ENCODE data around the gene TRIO.
A peak's percentile ranks its signal among the peaks of the same experiment; 100 is the strongest.

Gene TRIO

GRCh38 chr5:14250084-14250695 is 107.0 kb downstream of the TRIO start (continued):
- TF ChIP-seq ZNF561 (tag by site-specific recombination; IDR thresholded peaks at IDR 0.05; ENCODE audit: borderline replicate concordance) = no peak
- TF ChIP-seq KLF1 (tag by site-specific recombination; IDR thresholded peaks at IDR 0.05) = no peak
- peak; percentile 71 for TF ChIP-seq ZBTB17 (tag by site-specific recombination; IDR thresholded peaks at IDR 0.05)
- TF ChIP-seq GLIS1 (tag by site-specific recombination; IDR thresholded peaks at IDR 0.05) = no peak
- no peak for TF ChIP-seq PBX3 (CRISPR knock-in tag; IDR thresholded peaks at IDR 0.05)
- TF ChIP-seq ZNF585B (tag by site-specific recombination; IDR thresholded peaks at IDR 0.05) = no peak
- peak; percentile 16; the same call in 1 of the 2 replicates for TF ChIP-seq ZBTB20 (tag by site-specific recombination; IDR thresholded peaks at IDR 0.05)
- TF ChIP-seq OVOL3 (tag by site-specific recombination; IDR thresholded peaks at IDR 0.05) = no peak
- TF ChIP-seq ZNF596 (tag by site-specific recombination; IDR thresholded peaks at IDR 0.05) = no peak
- no peak for TF ChIP-seq ZNF837 (tag by site-specific recombination; IDR thresholded peaks at IDR 0.05)
- TF ChIP-seq, protein P1, sequence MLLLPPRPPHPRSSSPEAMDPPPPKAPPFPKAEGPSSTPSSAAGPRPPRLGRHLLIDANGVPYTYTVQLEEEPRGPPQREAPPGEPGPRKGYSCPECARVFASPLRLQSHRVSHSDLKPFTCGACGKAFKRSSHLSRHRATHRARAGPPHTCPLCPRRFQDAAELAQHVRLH (tag by site-specific recombination; IDR thresholded peaks at IDR 0.05) = peak; percentile 66
- TF ChIP-seq GFI1B (tag by site-specific recombination; IDR thresholded peaks at IDR 0.05) = no peak
- TF ChIP-seq ZNF843 (tag by site-specific recombination; IDR thresholded peaks at IDR 0.05) = no peak
- TF ChIP-seq ZNF133 (tag by site-specific recombination; IDR thresholded peaks at IDR 0.05) = no peak
- no peak for TF ChIP-seq KLF16 (tag by site-specific recombination; IDR thresholded peaks at IDR 0.05)
- TF ChIP-seq, protein P2, sequence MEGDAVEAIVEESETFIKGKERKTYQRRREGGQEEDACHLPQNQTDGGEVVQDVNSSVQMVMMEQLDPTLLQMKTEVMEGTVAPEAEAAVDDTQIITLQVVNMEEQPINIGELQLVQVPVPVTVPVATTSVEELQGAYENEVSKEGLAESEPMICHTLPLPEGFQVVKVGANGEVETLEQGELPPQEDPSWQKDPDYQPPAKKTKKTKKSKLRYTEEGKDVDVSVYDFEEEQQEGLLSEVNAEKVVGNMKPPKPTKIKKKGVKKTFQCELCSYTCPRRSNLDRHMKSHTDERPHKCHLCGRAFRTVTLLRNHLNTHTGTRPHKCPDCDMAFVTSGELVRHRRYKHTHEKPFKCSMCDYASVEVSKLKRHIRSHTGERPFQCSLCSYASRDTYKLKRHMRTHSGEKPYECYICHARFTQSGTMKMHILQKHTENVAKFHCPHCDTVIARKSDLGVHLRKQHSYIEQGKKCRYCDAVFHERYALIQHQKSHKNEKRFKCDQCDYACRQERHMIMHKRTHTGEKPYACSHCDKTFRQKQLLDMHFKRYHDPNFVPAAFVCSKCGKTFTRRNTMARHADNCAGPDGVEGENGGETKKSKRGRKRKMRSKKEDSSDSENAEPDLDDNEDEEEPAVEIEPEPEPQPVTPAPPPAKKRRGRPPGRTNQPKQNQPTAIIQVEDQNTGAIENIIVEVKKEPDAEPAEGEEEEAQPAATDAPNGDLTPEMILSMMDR (tag by site-specific recombination; IDR thresholded peaks at IDR 0.05) = no peak
- no peak for TF ChIP-seq ZNF26 (tag by site-specific recombination; IDR thresholded peaks at IDR 0.05)
- TF ChIP-seq ZNF623 (tag by site-specific recombination; IDR thresholded peaks at IDR 0.05) = no peak
- TF ChIP-seq ZNF514 (tag by site-specific recombination; IDR thresholded peaks at IDR 0.05) = no peak
- no peak for TF ChIP-seq PRDM4 (tag by site-specific recombination; IDR thresholded peaks at IDR 0.05)
- no peak for TF ChIP-seq ZFP37 (tag by site-specific recombination; IDR thresholded peaks at IDR 0.05)
- TF ChIP-seq, protein P3, sequence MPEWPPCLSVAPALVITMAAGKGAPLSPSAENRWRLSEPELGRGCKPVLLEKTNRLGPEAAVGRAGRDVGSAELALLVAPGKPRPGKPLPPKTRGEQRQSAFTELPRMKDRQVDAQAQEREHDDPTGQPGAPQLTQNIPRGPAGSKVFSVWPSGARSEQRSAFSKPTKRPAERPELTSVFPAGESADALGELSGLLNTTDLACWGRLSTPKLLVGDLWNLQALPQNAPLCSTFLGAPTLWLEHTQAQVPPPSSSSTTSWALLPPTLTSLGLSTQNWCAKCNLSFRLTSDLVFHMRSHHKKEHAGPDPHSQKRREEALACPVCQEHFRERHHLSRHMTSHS (tag by site-specific recombination; IDR thresholded peaks at IDR 0.05) = no peak
- no peak for TF ChIP-seq EGR2 (tag by site-specific recombination; IDR thresholded peaks at IDR 0.05; ENCODE audit: low read depth)
- TF ChIP-seq ZNF292 (tag by site-specific recombination; IDR thresholded peaks at IDR 0.05; ENCODE audit: borderline replicate concordance, low read depth) = no peak
- TF ChIP-seq ZNF140 (tag by site-specific recombination; IDR thresholded peaks at IDR 0.05) = no peak
- TF ChIP-seq ZNF324 (tag by site-specific recombination; IDR thresholded peaks at IDR 0.05) = no peak; the same call in none of the 2 replicates
- no peak for TF ChIP-seq WT1 (tag by site-specific recombination; IDR thresholded peaks at IDR 0.05)
- TF ChIP-seq ZNF785 (tag by site-specific recombination; IDR thresholded peaks at IDR 0.05) = no peak
- TF ChIP-seq, protein P4, sequence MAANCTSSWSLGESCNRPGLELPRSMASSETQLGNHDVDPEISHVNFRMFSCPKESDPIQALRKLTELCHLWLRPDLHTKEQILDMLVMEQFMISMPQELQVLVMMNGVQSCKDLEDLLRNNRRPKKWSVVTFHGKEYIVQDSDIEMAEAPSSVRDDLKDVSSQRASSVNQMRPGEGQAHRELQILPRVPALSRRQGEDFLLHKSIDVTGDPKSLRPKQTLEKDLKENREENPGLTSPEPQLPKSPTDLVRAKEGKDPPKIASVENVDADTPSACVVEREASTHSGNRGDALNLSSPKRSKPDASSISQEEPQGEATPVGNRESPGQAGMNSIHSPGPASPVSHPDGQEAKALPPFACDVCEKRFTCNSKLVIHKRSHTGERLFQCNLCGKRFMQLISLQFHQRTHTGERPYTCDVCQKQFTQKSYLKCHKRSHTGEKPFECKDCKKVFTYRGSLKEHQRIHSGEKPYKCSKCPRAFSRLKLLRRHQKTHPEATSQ (tag by site-specific recombination; IDR thresholded peaks at IDR 0.05) = no peak
- no peak for TF ChIP-seq ZFP41 (tag by site-specific recombination; IDR thresholded peaks at IDR 0.05; ENCODE audit: borderline replicate concordance)
- TF ChIP-seq ZNF548 (tag by site-specific recombination; IDR thresholded peaks at IDR 0.05) = no peak
